ENCODE measurements around the gene ELMOD3.

DNA sequence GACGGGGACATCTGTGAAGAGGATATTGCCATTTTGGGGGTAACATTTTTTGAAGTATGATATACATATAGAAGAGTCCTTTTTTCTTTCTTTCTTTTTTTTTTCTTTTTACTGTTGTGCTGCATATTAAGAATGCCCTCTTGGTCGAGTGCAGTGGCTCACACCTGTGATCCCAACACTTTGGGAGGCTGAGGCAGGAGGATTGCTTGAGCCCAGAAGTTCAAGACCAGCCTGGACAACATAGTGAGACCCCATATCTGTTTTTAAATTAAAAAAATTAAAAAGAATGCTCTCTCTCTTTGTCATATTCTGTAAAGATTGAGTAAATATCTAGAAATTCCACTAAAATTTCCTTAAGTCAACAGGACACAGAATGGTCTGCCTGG lies 67.5 kb downstream of the ELMOD3 start:
- TF ChIP-seq CTCF (IDR thresholded peaks at IDR 0.05; ENCODE audit: poor library complexity, severe bottlenecking) = no peak
- TF ChIP-seq RAD21 (conservative IDR thresholded peaks at IDR 0.05) = no peak
- TF ChIP-seq EP300 (conservative IDR thresholded peaks at IDR 0.05; ENCODE audit: poor library complexity, severe bottlenecking) = no peak
- TF ChIP-seq MXI1 (conservative IDR thresholded peaks at IDR 0.05; ENCODE audit: poor library complexity, severe bottlenecking) = no peak
- TF ChIP-seq, protein P1, sequence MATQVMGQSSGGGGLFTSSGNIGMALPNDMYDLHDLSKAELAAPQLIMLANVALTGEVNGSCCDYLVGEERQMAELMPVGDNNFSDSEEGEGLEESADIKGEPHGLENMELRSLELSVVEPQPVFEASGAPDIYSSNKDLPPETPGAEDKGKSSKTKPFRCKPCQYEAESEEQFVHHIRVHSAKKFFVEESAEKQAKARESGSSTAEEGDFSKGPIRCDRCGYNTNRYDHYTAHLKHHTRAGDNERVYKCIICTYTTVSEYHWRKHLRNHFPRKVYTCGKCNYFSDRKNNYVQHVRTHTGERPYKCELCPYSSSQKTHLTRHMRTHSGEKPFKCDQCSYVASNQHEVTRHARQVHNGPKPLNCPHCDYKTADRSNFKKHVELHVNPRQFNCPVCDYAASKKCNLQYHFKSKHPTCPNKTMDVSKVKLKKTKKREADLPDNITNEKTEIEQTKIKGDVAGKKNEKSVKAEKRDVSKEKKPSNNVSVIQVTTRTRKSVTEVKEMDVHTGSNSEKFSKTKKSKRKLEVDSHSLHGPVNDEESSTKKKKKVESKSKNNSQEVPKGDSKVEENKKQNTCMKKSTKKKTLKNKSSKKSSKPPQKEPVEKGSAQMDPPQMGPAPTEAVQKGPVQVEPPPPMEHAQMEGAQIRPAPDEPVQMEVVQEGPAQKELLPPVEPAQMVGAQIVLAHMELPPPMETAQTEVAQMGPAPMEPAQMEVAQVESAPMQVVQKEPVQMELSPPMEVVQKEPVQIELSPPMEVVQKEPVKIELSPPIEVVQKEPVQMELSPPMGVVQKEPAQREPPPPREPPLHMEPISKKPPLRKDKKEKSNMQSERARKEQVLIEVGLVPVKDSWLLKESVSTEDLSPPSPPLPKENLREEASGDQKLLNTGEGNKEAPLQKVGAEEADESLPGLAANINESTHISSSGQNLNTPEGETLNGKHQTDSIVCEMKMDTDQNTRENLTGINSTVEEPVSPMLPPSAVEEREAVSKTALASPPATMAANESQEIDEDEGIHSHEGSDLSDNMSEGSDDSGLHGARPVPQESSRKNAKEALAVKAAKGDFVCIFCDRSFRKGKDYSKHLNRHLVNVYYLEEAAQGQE (IDR thresholded peaks at IDR 0.05; ENCODE audit: borderline replicate concordance) = no peak
- no peak for TF ChIP-seq TAF1 (IDR thresholded peaks at IDR 0.05; ENCODE audit: low read depth)
- TF ChIP-seq EZH2 (IDR thresholded peaks at IDR 0.05; ENCODE audit: borderline replicate concordance, insufficient read depth, low read length, poor library complexity, severe bottlenecking) = no peak
- TF ChIP-seq POLR2AphosphoS5 (IDR thresholded peaks at IDR 0.05) = no peak
- TF ChIP-seq SMC3 (conservative IDR thresholded peaks at IDR 0.05; ENCODE audit: poor library complexity) = no peak

Data from neural cell (in vitro differentiated cells).